Progenitor cell of endocrine pancreas (in vitro differentiated cells): Measurements from ENCODE around the gene MRNIP. TPM values are rescaled to one million over a fixed set of nuclear protein-coding genes. Genes with fewer than 3 reads are reported as not detected.
A peak's percentile ranks its signal among the peaks of the same experiment; 100 is the strongest.

ENCODE experiments used
- DNase-seq: peaks from one replicate; pipeline ENCODE4 v3.0.0; 2021; ENCODE audit warnings: low spot score; ENCODE audit not compliant: unreplicated experiment
- H3K27ac Mint-ChIP-seq: 2 replicates; pipeline ENCODE4 v1.8.0; 2021; ENCODE audit warnings: mild to moderate bottlenecking, moderate library complexity, mixed read lengths
- H3K27me3 Mint-ChIP-seq: 2 replicates; pipeline ENCODE4 v1.8.0; 2021; ENCODE audit warnings: mixed read lengths
- H3K36me3 Mint-ChIP-seq: 2 replicates; pipeline ENCODE4 v1.8.0; 2022; ENCODE audit warnings: mixed read lengths; ENCODE audit not compliant: insufficient read depth
- H3K4me1 Mint-ChIP-seq: 2 replicates; pipeline ENCODE4 v1.8.0; 2021; ENCODE audit warnings: low read depth, mixed read lengths
- H3K4me3 Mint-ChIP-seq: 2 replicates; pipeline ENCODE4 v1.8.0; 2021; ENCODE audit warnings: low read depth, mild to moderate bottlenecking, moderate library complexity, mixed read lengths
- H3K9me3 Mint-ChIP-seq: 2 replicates; pipeline ENCODE4 v1.8.0; 2021; ENCODE audit warnings: low read depth, mixed read lengths
- total RNA-seq: library from RNA; stranded (reverse); gene quantifications from 2 replicates; pipeline ENCODE4 v1.2.1, GENCODE V29; 2021
- TF ChIP-seq, protein P1 (sequence below): fragments of 200-600 bp; sonication (generic); IDR thresholded peaks from one replicate; pipeline ENCODE4 v1.5.0; 2021; ENCODE audit warnings: antibody characterized with exemption, mild to moderate bottlenecking; ENCODE audit not compliant: unreplicated experiment

The MRNIP gene
- total RNA-seq, 1 donor from 2014 or later = 63.4 TPM

- Mint-ChIP-seq H3K4me1 (no peaks in the 10 kb centered on the region), H3K36me3 (peaks cover 45% of the 10 kb centered on the region), H3K27ac (no peak overlapping the region), H3K27me3 (no peaks in the 10 kb centered on the region), H3K9me3 (no peaks in the 10 kb centered on the region), H3K4me3 (no peak overlapping the region)
- TF ChIP-seq, protein P1, sequence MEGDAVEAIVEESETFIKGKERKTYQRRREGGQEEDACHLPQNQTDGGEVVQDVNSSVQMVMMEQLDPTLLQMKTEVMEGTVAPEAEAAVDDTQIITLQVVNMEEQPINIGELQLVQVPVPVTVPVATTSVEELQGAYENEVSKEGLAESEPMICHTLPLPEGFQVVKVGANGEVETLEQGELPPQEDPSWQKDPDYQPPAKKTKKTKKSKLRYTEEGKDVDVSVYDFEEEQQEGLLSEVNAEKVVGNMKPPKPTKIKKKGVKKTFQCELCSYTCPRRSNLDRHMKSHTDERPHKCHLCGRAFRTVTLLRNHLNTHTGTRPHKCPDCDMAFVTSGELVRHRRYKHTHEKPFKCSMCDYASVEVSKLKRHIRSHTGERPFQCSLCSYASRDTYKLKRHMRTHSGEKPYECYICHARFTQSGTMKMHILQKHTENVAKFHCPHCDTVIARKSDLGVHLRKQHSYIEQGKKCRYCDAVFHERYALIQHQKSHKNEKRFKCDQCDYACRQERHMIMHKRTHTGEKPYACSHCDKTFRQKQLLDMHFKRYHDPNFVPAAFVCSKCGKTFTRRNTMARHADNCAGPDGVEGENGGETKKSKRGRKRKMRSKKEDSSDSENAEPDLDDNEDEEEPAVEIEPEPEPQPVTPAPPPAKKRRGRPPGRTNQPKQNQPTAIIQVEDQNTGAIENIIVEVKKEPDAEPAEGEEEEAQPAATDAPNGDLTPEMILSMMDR = no peak
- no peak for DNase-seq
These were observed 24.5 kb downstream of the MRNIP start for GRCh38 chr5:179834120-179834519.

- no peak for DNase-seq
- H3K27me3 Mint-ChIP-seq = no peaks in the 10 kb centered on the region
- H3K4me3 Mint-ChIP-seq = no peak overlapping the region
- TF ChIP-seq, protein P1 = no peak
- H3K9me3 Mint-ChIP-seq = no peaks in the 10 kb centered on the region
- peaks cover 49% of the 10 kb centered on the region for H3K36me3 Mint-ChIP-seq
- H3K27ac Mint-ChIP-seq = no peak overlapping the region
- H3K4me1 Mint-ChIP-seq = no peaks in the 10 kb centered on the region
These were observed 24.9 kb downstream of the MRNIP start for GRCh38 chr5:179833709-179834070.

GRCh38 chr5:179833056-179833708, 25.4 kb downstream of the MRNIP start:
- no peaks in the 10 kb centered on the region for H3K9me3 Mint-ChIP-seq
- peaks cover 54% of the 10 kb centered on the region for H3K36me3 Mint-ChIP-seq
- H3K4me1 Mint-ChIP-seq = no peaks in the 10 kb centered on the region
- no peaks in the 10 kb centered on the region for H3K27me3 Mint-ChIP-seq
- H3K4me3 Mint-ChIP-seq = no peak overlapping the region
- TF ChIP-seq, protein P1 = no peak
- DNase-seq = no peak
- no peak overlapping the region for H3K27ac Mint-ChIP-seq

- Mint-ChIP-seq H3K27ac (peak overlapping the region; percentile 82), H3K36me3 (peaks cover 60% of the 10 kb centered on the region), H3K27me3 (no peaks in the 10 kb centered on the region), H3K9me3 (no peaks in the 10 kb centered on the region), H3K4me1 (no peaks in the 10 kb centered on the region), H3K4me3 (no peak overlapping the region)
- DNase-seq = no peak
- TF ChIP-seq, protein P1 = no peak
These were observed 26.4 kb downstream of the MRNIP start for GRCh38 chr5:179832039-179832745.

- Mint-ChIP-seq H3K4me3 (no peak overlapping the region), H3K9me3 (no peaks in the 10 kb centered on the region), H3K4me1 (no peaks in the 10 kb centered on the region), H3K27ac (peak overlapping the region; percentile 25), H3K36me3 (peaks cover 58% of the 10 kb centered on the region), H3K27me3 (no peaks in the 10 kb centered on the region)
- TF ChIP-seq, protein P1 = no peak
- DNase-seq = no peak
These were observed 27.7 kb downstream of the MRNIP start for GRCh38 chr5:179830818-179831468.
